Ammon's horn (tissue), 1 donor: ENCODE measurements around the gene KIF4A.
"Not testable (repeated sequence)": the region's sequence is repeated elsewhere in the genome, so short reads cannot be mapped to it uniquely, and the experiment has no call there.

ENCODE experiments used
- DNase-seq: peaks from one replicate; pipeline ENCODE4 v3.0.0-alpha.2; 2016; ENCODE audit warnings: low spot score

KIF4A gene

DNA sequence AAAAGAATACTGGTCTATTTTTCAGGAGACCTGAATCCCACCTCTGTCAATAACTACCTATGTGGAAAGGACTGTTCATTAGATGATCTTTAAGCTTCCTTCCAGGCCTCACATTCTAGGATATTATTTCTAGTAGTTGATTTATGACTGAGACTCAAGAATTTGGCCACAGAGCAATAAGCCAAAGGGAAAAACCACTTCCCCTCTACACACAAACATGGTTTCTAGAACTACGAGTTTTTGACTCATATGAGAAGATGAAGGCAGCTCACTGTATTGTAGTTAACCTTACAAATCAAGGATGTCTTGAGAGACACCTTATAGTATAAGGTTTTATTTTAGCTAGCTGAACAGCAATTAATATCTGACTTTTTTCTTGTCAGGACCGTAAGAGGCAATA is 96.3 kb downstream of the KIF4A start:
- DNase-seq, result no peak

DNA sequence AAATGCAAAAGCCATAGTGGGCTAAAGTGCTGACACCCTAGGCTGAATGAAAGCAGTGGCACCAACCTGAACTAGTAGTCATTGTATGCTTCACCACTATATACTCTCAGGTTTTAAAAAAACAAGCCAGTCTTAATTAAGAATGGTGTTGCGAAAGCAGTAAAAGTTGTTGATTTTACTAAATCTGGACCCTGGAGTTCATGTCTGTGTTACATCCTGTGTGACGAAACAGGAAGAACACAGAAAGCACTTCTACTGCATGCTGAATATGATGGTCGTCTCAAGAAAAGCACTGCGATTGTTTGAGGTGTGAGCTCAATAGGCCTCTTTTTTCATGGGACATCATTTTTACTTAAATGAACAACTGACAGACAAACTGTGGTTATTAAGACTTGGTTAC is 109.0 kb downstream of the KIF4A start:
- no peak for DNase-seq

DNA sequence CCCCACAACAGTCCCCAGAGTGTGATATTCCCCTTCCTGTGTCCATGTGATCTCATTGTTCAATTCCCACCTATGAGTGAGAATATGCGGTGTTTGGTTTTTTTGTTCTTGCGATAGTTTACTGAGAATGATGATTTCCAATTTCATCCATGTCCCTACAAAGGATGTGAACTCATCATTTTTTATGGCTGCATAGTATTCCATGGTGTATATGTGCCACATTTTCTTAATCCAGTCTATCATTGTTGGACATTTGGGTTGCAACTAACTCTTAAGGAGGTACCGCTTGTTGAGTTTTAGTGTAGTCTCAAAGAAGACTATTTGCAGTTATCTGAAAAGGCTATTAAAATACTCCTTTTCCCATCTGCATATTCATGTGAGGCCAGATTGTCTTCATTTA is 110.3 kb downstream of the KIF4A start:
- not testable (repeated sequence) for DNase-seq

DNA sequence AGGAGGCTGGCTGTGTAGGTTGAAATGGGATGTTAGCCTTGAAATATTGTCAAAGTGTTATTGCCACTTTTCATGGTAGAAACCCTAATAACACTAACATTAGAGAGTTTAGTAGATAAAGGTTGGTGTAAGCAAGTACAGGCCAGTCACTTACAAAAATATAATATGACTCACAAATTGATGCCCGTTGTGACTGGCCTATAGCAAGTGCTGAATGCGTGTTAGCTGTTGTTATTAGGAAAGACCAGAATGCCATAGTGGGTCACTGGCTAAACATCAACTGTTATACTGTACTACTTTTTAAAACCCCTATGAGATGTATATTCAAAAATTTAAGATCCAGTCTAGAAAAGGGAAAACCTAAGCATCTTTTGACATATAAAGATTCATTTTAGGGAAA is 112.8 kb downstream of the KIF4A start:
- DNase-seq, result no peak

DNA sequence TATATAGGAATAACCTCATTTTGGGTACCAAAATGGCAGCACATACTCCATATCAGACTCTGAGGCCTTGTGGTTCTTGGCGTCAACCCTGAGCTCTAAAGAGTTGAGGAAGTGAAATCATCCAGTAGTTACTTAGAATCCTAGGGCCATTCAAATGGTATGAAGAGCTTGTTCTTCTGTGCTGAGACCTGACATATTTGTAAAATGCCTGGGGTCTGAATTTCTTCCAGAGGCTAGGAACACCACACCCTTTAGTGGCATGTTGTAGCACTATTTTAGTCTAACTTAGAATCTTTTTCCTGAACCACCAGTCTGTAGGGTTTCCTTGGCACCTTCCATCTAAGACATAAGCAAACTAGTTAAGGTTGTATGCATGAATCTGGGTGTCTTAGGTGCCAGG is 115.1 kb downstream of the KIF4A start:
- DNase-seq, result no peak

DNA sequence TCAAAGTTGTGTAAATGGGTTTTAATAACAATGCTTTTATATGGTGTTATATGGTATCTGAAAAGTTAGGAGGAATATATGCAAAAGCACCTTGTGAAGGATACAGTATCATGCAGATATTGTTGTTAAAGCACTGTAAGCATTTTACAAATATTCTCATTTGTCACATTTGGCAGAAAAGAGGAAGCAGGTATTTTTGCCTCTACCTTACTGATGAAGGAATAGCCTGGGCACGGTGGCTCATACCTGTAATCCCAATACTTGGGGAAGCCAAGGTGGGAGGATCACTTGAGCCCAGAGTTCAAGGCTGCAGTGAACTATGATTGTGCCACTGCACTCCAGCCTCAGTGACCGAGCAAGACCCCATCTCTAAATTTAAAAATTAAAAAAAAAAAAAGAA is 121.0 kb downstream of the KIF4A start:
- no peak for DNase-seq

DNA sequence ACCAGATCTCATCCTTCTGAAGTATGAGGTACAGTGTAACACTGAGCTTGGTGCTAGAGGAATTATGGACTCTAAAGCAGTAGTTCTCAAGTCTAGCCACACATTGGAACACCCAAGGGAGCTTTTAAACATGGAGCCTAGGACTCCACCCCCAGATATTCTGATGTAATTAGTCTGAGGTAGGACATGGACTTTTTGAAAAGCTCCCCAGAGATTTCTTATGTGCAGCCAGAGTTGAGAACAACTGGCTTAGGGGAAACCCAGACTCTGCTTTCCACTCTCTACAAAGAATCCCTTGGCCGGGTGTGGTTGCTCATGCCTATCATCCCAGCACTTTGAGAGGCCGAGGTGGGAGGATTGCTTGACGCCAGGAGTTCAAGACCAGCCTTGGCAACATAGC is 121.6 kb downstream of the KIF4A start:
- no peak for DNase-seq

DNA sequence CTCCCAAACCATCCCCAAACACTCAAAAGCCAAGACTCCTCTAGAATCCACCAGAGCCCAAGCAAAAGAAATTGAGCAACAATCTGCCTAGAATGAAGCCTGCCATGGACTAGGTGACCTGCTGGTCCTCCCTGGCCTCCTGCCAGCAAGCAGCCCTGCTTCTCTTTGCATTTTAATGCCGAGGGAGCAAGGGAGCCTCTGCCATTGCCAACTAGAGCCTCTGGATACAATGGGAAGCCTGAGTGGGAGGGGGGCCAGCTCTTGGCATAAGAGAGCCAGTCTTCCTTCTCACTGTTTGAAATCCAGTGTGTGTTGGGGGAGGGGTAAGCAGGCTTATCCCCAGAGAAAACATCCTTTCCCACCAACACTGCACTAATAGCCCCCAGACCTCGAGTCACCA is 131.7 kb downstream of the KIF4A start:
- peak; percentile 62 for DNase-seq

DNA sequence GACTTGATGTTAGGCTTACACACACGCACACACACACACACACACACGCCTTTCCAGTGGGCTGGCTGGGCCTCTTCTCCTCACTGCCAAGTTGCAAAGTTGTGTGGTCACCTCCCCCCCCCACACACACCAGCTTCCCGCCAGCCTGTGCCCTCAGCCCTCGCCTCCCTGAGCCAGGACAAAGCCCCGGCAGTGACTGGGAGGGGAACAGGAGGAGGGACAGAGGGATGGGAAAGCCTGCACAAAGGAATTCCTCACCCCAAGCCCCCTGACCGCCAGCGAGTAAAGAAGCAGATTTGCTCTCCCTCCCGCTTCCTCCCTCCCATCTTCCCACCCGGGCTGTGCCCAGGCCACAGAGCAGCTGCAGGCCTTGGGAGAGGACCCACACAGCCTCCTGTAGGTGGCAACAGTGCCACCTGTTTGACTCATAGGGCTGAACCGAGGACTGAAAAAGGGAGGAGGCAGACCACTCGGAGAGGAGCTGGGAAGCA is 133.0 kb downstream of the KIF4A start, which contains the start of gene GDPD2:
Gene GDPD2 (plus strand): TSS at position 464 of the 491 bp plus-strand sequence. CDS start 1,671 bp downstream, outside the sequence.
- DNase-seq, result peak; percentile 36

DNA sequence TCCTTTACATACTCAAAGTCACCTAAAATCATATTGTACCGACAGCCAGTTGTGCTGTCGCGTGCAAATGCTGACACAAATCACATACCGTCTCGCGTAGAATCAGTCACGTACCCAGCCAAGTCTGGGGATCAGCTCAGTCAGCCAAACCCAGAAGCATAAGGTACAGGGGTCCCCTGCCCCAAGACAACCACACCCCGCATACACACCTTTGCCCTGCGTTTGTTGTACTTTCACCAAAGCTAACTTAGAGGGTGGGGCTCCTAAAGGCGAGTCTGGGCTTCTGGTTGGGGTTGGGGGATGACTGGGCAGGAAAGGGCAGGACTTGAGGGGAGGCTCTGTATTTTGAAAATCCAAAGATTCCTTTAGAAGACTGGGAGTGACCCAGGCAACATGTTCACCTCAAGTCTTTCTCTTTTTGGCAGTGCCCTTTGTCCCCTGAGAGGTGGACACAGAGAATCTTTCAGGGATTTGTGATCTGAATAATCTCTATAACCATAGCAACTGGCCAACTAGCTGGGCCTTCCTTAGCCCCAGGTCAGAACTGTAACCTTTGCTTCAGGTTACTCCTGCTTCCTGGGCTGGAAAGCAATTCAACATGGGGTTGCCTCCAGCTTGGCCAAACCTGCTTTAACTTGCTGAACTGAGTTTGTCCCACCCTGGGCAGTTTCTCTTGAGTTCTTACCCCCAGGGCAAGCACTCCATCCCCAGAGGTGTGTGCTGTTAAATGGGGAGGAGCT is 134.2 kb downstream of the KIF4A start:
- DNase-seq, result no peak

DNA sequence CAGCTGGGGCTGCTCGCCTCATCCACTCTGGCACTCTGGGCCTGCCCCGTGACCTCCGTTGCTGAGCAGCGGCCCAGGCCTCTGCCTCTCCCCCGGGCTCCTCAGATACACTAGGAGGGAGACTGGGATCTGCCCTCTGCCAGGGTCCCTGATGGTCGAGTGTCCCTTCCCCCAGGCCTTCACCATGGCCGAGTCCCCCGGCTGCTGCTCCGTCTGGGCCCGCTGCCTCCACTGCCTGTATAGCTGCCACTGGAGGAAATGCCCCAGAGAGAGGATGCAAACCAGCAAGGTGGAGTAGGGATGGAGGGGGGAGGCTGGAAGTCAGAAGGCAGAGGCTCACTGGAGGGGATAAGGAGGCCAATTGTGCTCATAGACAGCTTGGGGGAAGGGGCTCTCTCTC is 134.9 kb downstream of the KIF4A start:
- DNase-seq, result no peak

DNA sequence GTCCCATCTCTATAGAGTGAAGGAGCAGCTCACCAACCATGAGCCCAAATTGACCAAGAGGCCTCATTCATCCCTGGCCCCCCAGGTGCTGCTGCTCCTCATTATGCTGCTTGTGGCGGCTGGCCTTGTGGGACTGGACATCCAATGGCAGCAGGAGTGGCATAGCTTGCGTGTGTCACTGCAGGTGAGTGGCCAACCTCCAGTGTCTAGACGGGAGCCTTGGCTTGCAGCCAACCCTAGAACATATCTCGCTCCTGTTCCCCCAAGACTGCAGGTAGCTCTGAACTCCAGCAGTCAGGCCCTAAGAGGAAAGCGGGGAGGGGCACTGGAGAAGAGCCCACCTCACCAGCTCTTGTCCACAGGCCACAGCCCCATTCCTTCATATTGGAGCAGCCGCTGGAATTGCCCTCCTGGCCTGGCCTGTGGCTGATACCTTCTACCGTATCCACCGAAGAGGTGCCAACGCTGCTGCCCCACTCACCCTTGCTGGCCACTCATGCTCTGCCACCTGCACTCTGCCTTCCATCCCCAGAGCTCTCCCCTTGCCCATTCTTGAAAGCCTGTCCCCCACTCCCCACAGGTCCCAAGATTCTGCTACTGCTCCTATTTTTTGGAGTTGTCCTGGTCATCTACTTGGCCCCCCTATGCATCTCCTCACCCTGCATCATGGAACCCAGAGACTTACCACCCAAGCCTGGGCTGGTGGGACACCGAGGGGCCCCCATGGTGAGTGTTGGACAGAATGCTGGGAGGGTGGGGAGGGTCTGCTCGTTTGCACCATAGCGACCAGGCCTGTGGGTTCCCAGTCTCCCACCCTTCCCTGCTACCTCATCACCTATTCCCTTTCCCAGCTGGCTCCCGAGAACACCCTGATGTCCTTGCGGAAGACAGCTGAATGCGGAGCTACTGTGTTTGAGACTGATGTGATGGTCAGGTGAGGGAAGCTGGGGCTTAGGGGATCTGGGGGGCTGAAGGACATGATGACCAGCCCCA is 136.7 kb downstream of the KIF4A start:
- no peak for DNase-seq

DNA sequence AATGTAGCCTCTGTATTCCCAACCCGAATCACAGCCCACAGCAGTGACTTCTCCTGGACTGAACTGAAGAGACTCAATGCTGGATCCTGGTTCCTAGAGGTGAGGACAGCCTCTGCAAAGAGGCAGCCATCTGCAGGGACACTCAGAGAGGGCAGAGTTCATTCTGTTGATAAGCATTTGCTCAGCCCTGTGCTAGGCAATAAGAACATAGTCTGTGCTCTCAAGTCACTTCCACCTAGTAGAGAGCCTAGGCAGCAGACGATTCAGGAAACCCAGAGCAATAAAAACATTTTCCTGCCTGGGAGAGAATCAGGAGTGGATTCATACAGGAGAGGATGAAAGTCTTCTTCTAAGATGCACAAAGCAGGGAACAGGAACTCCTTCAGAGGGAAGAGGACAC is 137.5 kb downstream of the KIF4A start:
- no peak for DNase-seq

DNA sequence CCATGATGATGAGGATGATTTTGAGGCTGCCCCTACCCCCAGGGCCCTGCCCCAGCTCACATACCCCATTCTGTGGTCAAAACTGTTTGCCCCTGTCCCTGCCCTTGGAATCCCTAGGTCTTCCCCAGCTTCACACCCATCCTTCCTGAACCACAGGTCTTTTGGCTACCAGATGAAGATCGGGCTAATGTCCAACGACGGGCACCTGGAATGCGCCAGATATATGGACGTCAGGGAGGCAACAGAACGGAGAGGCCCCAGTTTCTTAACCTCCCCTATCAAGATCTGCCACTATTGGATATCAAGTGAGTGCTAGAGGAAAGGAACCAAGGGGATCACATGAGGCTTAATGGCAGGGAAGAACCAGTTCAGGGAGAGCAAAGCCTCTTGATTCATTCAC is 139.9 kb downstream of the KIF4A start:
- no peak for DNase-seq

DNA sequence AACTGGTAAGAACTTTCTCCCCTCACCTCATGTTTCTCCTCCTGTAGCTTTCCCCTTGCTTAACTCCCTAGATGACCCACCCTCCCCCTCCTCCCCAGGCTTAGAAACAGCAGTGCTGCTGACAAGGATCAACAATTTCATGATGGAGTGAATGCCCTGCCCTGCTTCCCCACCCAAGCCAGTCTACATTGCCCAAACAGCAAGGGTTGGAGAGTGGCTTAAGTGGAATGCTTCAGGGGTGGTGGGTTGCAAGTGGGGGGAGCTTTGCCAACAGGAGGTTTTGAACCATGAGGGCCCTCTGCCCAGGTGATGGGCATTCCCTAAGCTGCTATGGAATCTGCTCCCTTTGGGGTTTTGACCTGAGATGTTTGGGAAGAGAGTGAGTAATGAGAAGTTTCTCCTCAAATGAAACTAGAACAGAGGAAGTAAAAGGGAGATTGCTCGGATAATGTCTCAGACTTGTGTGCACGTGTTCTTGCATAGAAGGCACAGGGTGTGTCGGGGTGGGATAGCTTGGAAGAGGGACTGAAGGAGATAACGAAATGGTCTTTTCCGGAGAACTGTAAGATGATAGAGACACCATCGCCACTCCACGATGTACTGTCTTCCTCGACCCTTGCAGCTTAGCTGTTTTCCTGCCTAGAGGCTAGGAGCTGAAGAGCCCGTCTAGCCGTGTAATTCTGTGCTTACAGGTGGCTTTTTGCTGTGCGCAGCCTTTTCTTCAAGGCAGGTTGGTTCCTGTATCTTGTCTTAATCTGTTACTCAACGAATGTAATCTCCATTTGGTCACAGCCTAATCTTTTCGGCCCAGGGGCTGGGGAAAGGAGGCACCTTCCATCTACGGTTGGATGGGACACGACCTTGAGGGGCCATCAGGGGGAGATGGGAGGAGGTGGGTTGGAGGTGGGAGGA is 143.3 kb downstream of the KIF4A start:
- DNase-seq, result no peak

DNA sequence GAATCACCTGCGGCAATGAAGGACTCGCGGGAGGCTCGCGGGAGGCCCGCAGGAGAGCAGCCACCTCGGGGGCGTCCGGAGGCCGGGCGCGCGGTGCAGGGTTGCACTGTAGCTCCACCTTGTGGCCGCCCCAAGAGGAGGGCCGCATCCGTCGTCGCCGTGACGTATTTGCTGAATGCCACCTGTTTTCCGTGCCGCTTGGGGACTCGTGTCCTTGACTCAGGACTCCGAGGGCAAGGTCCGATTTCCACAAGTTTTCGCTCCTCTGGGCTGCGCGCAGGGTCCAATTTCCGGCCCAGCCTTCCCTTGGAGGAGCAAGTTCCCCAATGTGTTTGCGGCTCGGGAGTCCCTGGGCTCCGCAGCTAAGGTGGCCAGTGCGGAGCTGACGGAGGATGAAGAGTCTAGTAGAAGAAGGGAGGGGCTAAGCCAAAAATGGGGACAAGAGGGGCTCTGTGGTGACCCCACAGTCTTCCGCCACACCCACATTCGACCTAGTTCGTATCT is 144.0 kb downstream of the KIF4A start:
- DNase-seq, result peak; percentile 78

DNA sequence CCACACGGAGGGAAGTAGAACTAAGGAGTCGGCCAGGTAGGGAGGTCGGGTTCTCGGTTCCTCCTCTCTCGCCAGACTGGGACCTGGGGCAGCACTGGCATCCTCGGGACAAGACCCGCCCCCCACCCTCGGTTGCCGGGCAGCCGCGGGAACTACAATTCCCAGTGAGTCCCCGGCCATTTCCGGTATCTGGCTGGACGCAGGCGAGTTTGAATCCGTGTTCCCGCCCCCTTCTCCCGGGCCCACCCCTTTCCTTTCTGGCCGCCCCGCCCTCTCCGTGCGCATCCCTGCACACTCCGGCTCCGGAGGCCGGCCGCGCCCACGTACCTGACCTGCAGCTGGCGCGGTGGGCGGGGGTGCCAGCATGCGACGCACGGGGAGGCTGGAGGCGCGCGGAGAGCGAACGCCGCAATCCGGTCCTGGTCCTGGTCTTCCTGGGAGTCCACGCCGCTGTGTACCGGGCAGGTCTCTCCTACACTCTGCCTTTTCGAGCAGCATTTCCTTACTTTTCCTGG is 144.5 kb downstream of the KIF4A start:
- peak; percentile 85 for DNase-seq

DNA sequence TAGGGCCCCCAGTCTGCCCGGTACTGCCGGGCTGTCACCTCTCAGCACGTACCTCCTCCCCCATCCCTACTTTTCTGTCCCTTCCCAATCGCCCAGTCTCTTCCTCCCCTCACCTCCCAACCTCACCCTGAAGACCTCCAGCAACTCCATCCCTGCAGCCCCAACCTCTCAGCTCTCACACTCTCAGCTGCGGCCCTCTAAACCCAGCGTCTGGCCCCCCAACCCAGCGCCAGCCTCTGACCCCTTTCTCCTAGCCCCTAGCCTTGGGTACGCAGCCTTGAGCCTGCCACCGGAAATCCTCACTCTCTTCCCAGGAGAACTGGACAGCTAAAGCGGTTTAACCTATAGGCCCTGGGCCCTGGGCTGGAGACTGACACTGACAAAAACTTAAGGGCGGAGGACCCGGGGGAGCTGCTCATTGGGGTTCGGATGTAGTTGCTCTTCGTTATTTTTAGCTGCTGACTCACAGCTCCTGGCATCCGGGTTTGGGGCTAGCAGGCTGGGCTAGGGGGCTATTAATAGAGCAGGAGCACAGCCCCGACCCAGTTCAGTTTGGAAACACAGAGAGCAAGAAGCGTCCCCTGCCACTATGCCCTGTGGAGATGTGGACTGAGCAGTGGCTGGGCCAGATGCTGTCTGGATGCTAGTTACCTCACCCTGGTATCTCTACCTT is 145.1 kb downstream of the KIF4A start:
- no peak for DNase-seq

DNA sequence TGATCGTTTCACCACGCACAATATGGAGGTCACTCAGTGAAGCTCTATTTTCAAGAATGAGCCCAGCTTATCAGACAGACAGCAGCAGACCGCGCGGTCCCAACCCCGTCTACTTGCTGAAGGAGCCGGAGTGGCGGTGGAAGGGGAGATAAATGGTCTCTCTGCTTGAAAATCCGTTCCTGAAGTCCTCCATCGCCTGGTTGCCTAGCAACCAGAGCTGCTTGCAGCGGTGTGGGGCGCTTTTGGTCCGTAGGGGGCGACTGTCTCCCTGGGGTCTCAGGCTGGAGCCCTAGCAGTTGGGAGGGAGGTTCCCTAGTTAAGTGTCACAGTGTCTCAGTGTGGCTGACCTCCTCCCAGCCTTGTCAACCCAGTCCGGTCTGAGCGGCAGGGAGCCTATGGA is 146.4 kb downstream of the KIF4A start:
- no peak for DNase-seq

DNA sequence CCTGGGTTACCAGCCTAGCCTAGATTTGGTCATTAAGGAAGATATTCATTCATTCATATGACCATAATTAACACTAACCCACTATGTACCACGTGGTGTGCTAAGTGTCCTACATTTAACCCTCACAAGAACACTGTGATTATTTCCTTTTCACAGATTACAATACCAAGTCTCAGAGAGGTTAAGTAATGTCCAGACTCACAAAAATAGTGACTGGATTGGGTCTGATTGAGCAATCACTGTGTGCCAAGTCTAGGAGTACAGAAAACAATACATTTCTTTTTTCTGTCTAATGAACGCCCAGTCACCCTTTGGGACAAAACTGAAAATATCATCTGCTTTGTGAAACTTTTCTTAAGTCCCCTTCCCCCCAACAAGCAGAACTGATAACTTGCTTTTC is 147.1 kb downstream of the KIF4A start:
- no peak for DNase-seq
